ENCODE measurements around the gene PSTPIP2.
"Not testable (repeated sequence)": the region's sequence is repeated elsewhere in the genome, so short reads cannot be mapped to it uniquely, and the experiment has no call there.

The PSTPIP2 gene

DNA sequence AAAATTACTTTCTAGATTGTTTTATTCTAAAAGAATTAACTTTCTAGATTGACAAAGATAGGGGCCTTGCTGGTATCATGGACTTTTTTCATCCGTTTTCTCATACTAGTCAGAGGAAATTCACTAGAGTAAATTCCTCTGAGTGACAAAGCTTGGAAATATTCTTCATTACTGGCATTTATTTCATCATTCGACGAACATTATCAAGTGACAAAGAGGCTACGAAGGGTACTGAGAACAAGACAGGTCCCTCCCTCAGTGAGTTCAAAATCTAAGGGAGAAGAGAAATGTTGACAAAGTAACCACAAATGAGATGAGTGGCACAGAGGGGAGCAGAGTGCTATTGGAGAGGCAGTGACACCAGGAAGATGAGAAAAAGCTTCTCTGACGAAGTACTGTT, 109.2 kb downstream of the PSTPIP2 start:
- H3K79me2 ChIP-seq (ENCODE audit: insufficient read depth, low read length), result peaks cover 78% of the 10 kb centered on the region
- H3K4me1 ChIP-seq (ENCODE audit: insufficient read depth, low read length, poor library complexity, severe bottlenecking), result peaks cover 69% of the 10 kb centered on the region
- H3K9me3 ChIP-seq (ENCODE audit: insufficient read depth, low read depth, low read length), result no peaks in the 10 kb centered on the region
- H3K27me3 ChIP-seq (ENCODE audit: insufficient read depth, low read length, poor library complexity, severe bottlenecking), result no peaks in the 10 kb centered on the region
- H3K4me3 ChIP-seq (ENCODE audit: low read length, poor library complexity, severe bottlenecking), result peak overlapping the region; percentile 61
- H2AFZ ChIP-seq (ENCODE audit: low read length), result no peak overlapping the region
- no peaks in the 10 kb centered on the region for H3K36me3 ChIP-seq (ENCODE audit: insufficient read depth, low read length)
- H3F3A ChIP-seq (ENCODE audit: low read depth), result peaks cover 13% of the 10 kb centered on the region
- peak overlapping the region; percentile 64 for H3K9ac ChIP-seq (ENCODE audit: low read depth, low read length, poor library complexity, severe bottlenecking)
- peaks cover 11% of the 10 kb centered on the region for H4K20me1 ChIP-seq (ENCODE audit: insufficient read depth, low read length, poor library complexity, severe bottlenecking)
- no peaks in the 10 kb centered on the region for H3K9me2 ChIP-seq (replicated peaks; ENCODE audit: low read depth, low read length)
- peak overlapping the region; percentile 88 for H3K4me2 ChIP-seq (ENCODE audit: low read depth, low read length, poor library complexity, severe bottlenecking)
- TF ChIP-seq, protein P1, sequence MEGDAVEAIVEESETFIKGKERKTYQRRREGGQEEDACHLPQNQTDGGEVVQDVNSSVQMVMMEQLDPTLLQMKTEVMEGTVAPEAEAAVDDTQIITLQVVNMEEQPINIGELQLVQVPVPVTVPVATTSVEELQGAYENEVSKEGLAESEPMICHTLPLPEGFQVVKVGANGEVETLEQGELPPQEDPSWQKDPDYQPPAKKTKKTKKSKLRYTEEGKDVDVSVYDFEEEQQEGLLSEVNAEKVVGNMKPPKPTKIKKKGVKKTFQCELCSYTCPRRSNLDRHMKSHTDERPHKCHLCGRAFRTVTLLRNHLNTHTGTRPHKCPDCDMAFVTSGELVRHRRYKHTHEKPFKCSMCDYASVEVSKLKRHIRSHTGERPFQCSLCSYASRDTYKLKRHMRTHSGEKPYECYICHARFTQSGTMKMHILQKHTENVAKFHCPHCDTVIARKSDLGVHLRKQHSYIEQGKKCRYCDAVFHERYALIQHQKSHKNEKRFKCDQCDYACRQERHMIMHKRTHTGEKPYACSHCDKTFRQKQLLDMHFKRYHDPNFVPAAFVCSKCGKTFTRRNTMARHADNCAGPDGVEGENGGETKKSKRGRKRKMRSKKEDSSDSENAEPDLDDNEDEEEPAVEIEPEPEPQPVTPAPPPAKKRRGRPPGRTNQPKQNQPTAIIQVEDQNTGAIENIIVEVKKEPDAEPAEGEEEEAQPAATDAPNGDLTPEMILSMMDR (conservative IDR thresholded peaks at IDR 0.05; ENCODE audit: low read length), result no peak
- TF ChIP-seq EZH2phosphoT487 (IDR thresholded peaks at IDR 0.05; ENCODE audit: borderline replicate concordance), result no peak

GRCh38 chr18:45962461-45962860, 109.6 kb downstream of the PSTPIP2 start:
- Histone ChIP-seq H3K4me3 (ENCODE audit: low read length, poor library complexity, severe bottlenecking) (peak overlapping the region; percentile 61), H3F3A (ENCODE audit: low read depth) (peaks cover 13% of the 10 kb centered on the region), H2AFZ (ENCODE audit: low read length) (no peak overlapping the region), H3K4me1 (ENCODE audit: insufficient read depth, low read length, poor library complexity, severe bottlenecking) (peaks cover 69% of the 10 kb centered on the region), H3K9me3 (ENCODE audit: insufficient read depth, low read depth, low read length) (no peaks in the 10 kb centered on the region), H3K4me2 (ENCODE audit: low read depth, low read length, poor library complexity, severe bottlenecking) (peak overlapping the region; percentile 88), H3K9me2 (replicated peaks; ENCODE audit: low read depth, low read length) (no peaks in the 10 kb centered on the region), H3K79me2 (ENCODE audit: insufficient read depth, low read length) (peaks cover 82% of the 10 kb centered on the region), H3K27me3 (ENCODE audit: insufficient read depth, low read length, poor library complexity, severe bottlenecking) (no peaks in the 10 kb centered on the region), H3K9ac (ENCODE audit: low read depth, low read length, poor library complexity, severe bottlenecking) (peak overlapping the region; percentile 64), H4K20me1 (ENCODE audit: insufficient read depth, low read length, poor library complexity, severe bottlenecking) (peaks cover 11% of the 10 kb centered on the region), H3K36me3 (ENCODE audit: insufficient read depth, low read length) (no peaks in the 10 kb centered on the region)
- TF ChIP-seq EZH2phosphoT487 (IDR thresholded peaks at IDR 0.05; ENCODE audit: borderline replicate concordance), result no peak
- TF ChIP-seq, protein P1 (conservative IDR thresholded peaks at IDR 0.05; ENCODE audit: low read length), result no peak

- H3K4me3 ChIP-seq (ENCODE audit: low read length, poor library complexity, severe bottlenecking); H3K4me2 ChIP-seq (ENCODE audit: low read depth, low read length, poor library complexity, severe bottlenecking); H4K20me1 ChIP-seq (ENCODE audit: insufficient read depth, low read length, poor library complexity, severe bottlenecking); H3K27me3 ChIP-seq (ENCODE audit: insufficient read depth, low read length, poor library complexity, severe bottlenecking); H3K9me2 ChIP-seq (replicated peaks; ENCODE audit: low read depth, low read length); H3K9me3 ChIP-seq (ENCODE audit: insufficient read depth, low read depth, low read length); H3K9ac ChIP-seq (ENCODE audit: low read depth, low read length, poor library complexity, severe bottlenecking); H2AFZ ChIP-seq (ENCODE audit: low read length): not testable (repeated sequence)
- Histone ChIP-seq H3K36me3 (ENCODE audit: insufficient read depth, low read length) (peaks cover 14% of the 10 kb centered on the region), H3F3A (ENCODE audit: low read depth) (peaks cover 13% of the 10 kb centered on the region), H3K4me1 (ENCODE audit: insufficient read depth, low read length, poor library complexity, severe bottlenecking) (peaks cover 62% of the 10 kb centered on the region), H3K79me2 (ENCODE audit: insufficient read depth, low read length) (peaks cover 65% of the 10 kb centered on the region)
Observed at GRCh38 chr18:45959484-45959883, 112.6 kb downstream of the PSTPIP2 start.

- Histone ChIP-seq H3K79me2 (ENCODE audit: insufficient read depth, low read length) (peaks cover 59% of the 10 kb centered on the region), H3K9ac (ENCODE audit: low read depth, low read length, poor library complexity, severe bottlenecking) (no peak overlapping the region), H3K4me3 (ENCODE audit: low read length, poor library complexity, severe bottlenecking) (no peak overlapping the region), H3K27me3 (ENCODE audit: insufficient read depth, low read length, poor library complexity, severe bottlenecking) (no peaks in the 10 kb centered on the region), H2AFZ (ENCODE audit: low read length) (no peak overlapping the region), H3K9me2 (replicated peaks; ENCODE audit: low read depth, low read length) (no peaks in the 10 kb centered on the region), H3K36me3 (ENCODE audit: insufficient read depth, low read length) (peaks cover 22% of the 10 kb centered on the region), H3K4me2 (ENCODE audit: low read depth, low read length, poor library complexity, severe bottlenecking) (peak overlapping the region; percentile 29), H3K4me1 (ENCODE audit: insufficient read depth, low read length, poor library complexity, severe bottlenecking) (peaks cover 55% of the 10 kb centered on the region), H4K20me1 (ENCODE audit: insufficient read depth, low read length, poor library complexity, severe bottlenecking) (peaks cover 9% of the 10 kb centered on the region), H3F3A (ENCODE audit: low read depth) (peaks cover 13% of the 10 kb centered on the region), H3K9me3 (ENCODE audit: insufficient read depth, low read depth, low read length) (no peaks in the 10 kb centered on the region)
- no peak for TF ChIP-seq EZH2phosphoT487 (IDR thresholded peaks at IDR 0.05; ENCODE audit: borderline replicate concordance)
- TF ChIP-seq, protein P1 (conservative IDR thresholded peaks at IDR 0.05; ENCODE audit: low read length), result no peak
Observed at GRCh38 chr18:45958730-45959129, 113.3 kb downstream of the PSTPIP2 start.
